Keratinocyte (primary cell): ENCODE data around the gene LTB. TPM values are rescaled to one million over a fixed set of nuclear protein-coding genes. Genes with fewer than 3 reads are reported as not detected.

Experiments used
- DNase-seq: peaks from one replicate; pipeline ENCODE4 v3.0.0-alpha.2; 2011; ENCODE audit warnings: low read depth, missing footprints, low spot score
- FAIRE-seq: peaks from 2 replicates; lab custom pipeline; 2011; peaks lifted over from hg19 to GRCh38; lab: Jason Lieb, UNC
- H2AFZ ChIP-seq: 2 replicates; pipeline ENCODE4 v1.6.0; 2012; ENCODE audit warnings: low read length, control low read depth, inconsistent platforms; ENCODE audit not compliant: control insufficient read depth
- H3K27ac ChIP-seq: 2 replicates; pipeline ENCODE4 v1.5.1; 2011; ENCODE audit warnings: low read length; ENCODE audit not compliant: control insufficient read depth, insufficient read depth
- H3K27me3 ChIP-seq: 3 replicates; pipeline ENCODE4 v1.6.0; 2011; ENCODE audit warnings: low read length; ENCODE audit not compliant: control insufficient read depth, insufficient read depth; ENCODE audit errors: extremely low read depth
- H3K36me3 ChIP-seq, 2 experiments: 2 replicates in 1 of 2; 3 replicates in 1 of 2; pipeline ENCODE4 v1.5.1; 2011; ENCODE audit warnings: low read length in 2 of 2, mild to moderate bottlenecking in 1 of 2; ENCODE audit not compliant: control insufficient read depth in 2 of 2, insufficient read depth in 2 of 2; ENCODE audit errors: extremely low read depth in 1 of 2
- H3K4me1 ChIP-seq: 3 replicates; pipeline ENCODE4 v1.5.1; 2011; ENCODE audit warnings: low read length; ENCODE audit not compliant: control insufficient read depth, insufficient read depth; ENCODE audit errors: extremely low read depth
- H3K4me2 ChIP-seq: 3 replicates; pipeline ENCODE4 v1.6.0; 2011; ENCODE audit warnings: low read depth, low read length; ENCODE audit not compliant: control insufficient read depth, insufficient read depth; ENCODE audit errors: extremely low read depth
- H3K4me3 ChIP-seq, 3 experiments: fragments of 200-600 bp in 1 of 3; sonication (generic) in 1 of 3; 2 replicates in 2 of 3; 3 replicates in 1 of 3; pipeline ENCODE4 v1.5.1; 2011 to 2016; ENCODE audit warnings: low read length in 3 of 3, mild to moderate bottlenecking in 3 of 3, control low read depth in 2 of 3, inconsistent platforms in 1 of 3, low read depth in 1 of 3, mixed read lengths in 1 of 3, mixed run types in 1 of 3, moderate library complexity in 1 of 3; ENCODE audit not compliant: control insufficient read depth in 2 of 3, insufficient read depth in 2 of 3; ENCODE audit errors: extremely low read depth in 1 of 3
- H3K79me2 ChIP-seq: 2 replicates; pipeline ENCODE4 v1.6.0; 2012; ENCODE audit warnings: low read length; ENCODE audit not compliant: control insufficient read depth, insufficient read depth
- H3K9ac ChIP-seq: 3 replicates; pipeline ENCODE4 v1.6.0; 2011; ENCODE audit warnings: low read length; ENCODE audit not compliant: control insufficient read depth, insufficient read depth; ENCODE audit errors: extremely low read depth
- H3K9me1 ChIP-seq: 3 replicates; pipeline ENCODE4 v1.6.0; 2011; ENCODE audit warnings: low read length; ENCODE audit not compliant: control insufficient read depth, insufficient read depth; ENCODE audit errors: extremely low read depth
- H3K9me3 ChIP-seq: 2 replicates; pipeline ENCODE4 v1.5.1; 2012; ENCODE audit warnings: low read depth, low read length; ENCODE audit not compliant: control insufficient read depth
- H4K20me1 ChIP-seq: 3 replicates; pipeline ENCODE4 v1.6.0; 2011; ENCODE audit warnings: low read length; ENCODE audit not compliant: control insufficient read depth, insufficient read depth; ENCODE audit errors: extremely low read depth
- CTCF ChIP-seq, 3 experiments: IDR thresholded peaks in 1 of 3; conservative IDR thresholded peaks in 1 of 3; optimal IDR thresholded peaks in 1 of 3; 2 replicates in 2 of 3; 3 replicates in 1 of 3; pipeline versions ENCODE3 to v1.5.1; 2011; ENCODE audit warnings: low read length in 3 of 3, mild to moderate bottlenecking in 3 of 3, moderate library complexity in 2 of 3, control low read depth in 1 of 3, inconsistent platforms in 1 of 3; ENCODE audit not compliant: insufficient read depth in 2 of 3; ENCODE audit errors: extremely low read depth in 1 of 3
- EZH2 ChIP-seq: IDR thresholded peaks from one replicate; pipeline ENCODE4 v1.6.1; 2012; ENCODE audit warnings: inconsistent platforms, mild to moderate bottlenecking, low read length, moderate library complexity
- dilution Hi-C: fragments of 300-500 bp; cut with MboI; formaldehyde crosslinking; loops from one replicate; pipeline ENCODE4 v1.7.0; 2020; ENCODE audit warnings: low sequenced_read_pairs; ENCODE audit not compliant: extremely low pct_ligation_motif_present
- polyA plus RNA-seq, 5 experiments: library from polyadenylated mRNA; depleted of rRNA in 3 of 5; stranded (reverse) in 3 of 5; stranded (forward) in 1 of 5; unstranded in 1 of 5; fragments of >200 nt; gene quantifications; 1 replicate in 1 of 5; 2 replicates in 3 of 5; 3 replicates in 1 of 5; pipeline versions ENCODE4 v1.2.1 to v1.2.3, GENCODE V29; 2011 to 2012; ENCODE audit warnings: missing spikeins in 2 of 5, low read depth in 1 of 5, low replicate concordance in 1 of 5

Gene LTB
- polyA plus RNA-seq, 1 donor (not counting 4 experiments of a cell fraction or from before 2014, with no cell fraction given): not detected

GRCh38 chr6:31609519-31610406 lies 27.5 kb upstream of the LTB start:
- H3K4me1 ChIP-seq: no peaks in the 10 kb centered on the region
- FAIRE-seq (no peak), DNase-seq (no peak)
- H2AFZ ChIP-seq: no peak overlapping the region
- H3K4me2 ChIP-seq: no peak overlapping the region
- H3K9me3 ChIP-seq: no peaks in the 10 kb centered on the region
- no peaks in the 10 kb centered on the region for H3K9me1 ChIP-seq
- no peaks in the 10 kb centered on the region for H3K79me2 ChIP-seq
- H4K20me1 ChIP-seq: no peaks in the 10 kb centered on the region
- H3K27ac ChIP-seq: no peak overlapping the region
- dilution Hi-C loops: no loop called here
- no peak overlapping the region for H3K9ac ChIP-seq
- no peaks in the 10 kb centered on the region for H3K36me3 ChIP-seq
- H3K27me3 ChIP-seq: no peaks in the 10 kb centered on the region
- TF ChIP-seq EZH2 (no peak), CTCF (optimal IDR thresholded peaks at IDR 0.05 in 1 of 3, IDR thresholded peaks at IDR 0.05 in 1 of 3, conservative IDR thresholded peaks at IDR 0.05 in 1 of 3; ENCODE audit: extremely low read depth in 1 of 3, insufficient read depth in 2 of 3, low read length in 3 of 3) (no peak)
- no peak overlapping the region for H3K4me3 ChIP-seq

GRCh38 chr6:31607317-31607716 lies 25.1 kb upstream of the LTB start:
- Histone ChIP-seq H3K36me3 (no peaks in the 10 kb centered on the region), H3K4me1 (no peaks in the 10 kb centered on the region), H3K9ac (no peak overlapping the region), H3K9me3 (no peaks in the 10 kb centered on the region), H3K79me2 (no peaks in the 10 kb centered on the region), H3K9me1 (no peaks in the 10 kb centered on the region), H4K20me1 (no peaks in the 10 kb centered on the region), H3K27me3 (no peaks in the 10 kb centered on the region), H2AFZ (no peak overlapping the region), H3K4me3 (no peak overlapping the region), H3K27ac (no peak overlapping the region), H3K4me2 (no peak overlapping the region)
- DNase-seq: no peak
- dilution Hi-C loops: no loop called here
- FAIRE-seq: no peak
- TF ChIP-seq EZH2: no peak
- no peak for TF ChIP-seq CTCF (optimal IDR thresholded peaks at IDR 0.05 in 1 of 3, IDR thresholded peaks at IDR 0.05 in 1 of 3, conservative IDR thresholded peaks at IDR 0.05 in 1 of 3; ENCODE audit: extremely low read depth in 1 of 3, insufficient read depth in 2 of 3, low read length in 3 of 3)
